HG02840 (cell line): Measurements from ENCODE around the gene UAP1.
A peak's percentile ranks its signal among the peaks of the same experiment; 100 is the strongest.

Source experiments
- ATAC-seq: cut with Tn5 transposase; IDR thresholded peaks from one replicate; pipeline ENCODE4 v1.9.1; 2021; ENCODE audit warnings: mild to moderate bottlenecking, moderate library complexity, moderate number of reproducible peaks; ENCODE audit not compliant: unreplicated experiment, low FRiP score

UAP1 gene

GRCh38 chr1:162561616-162562469, at the start of gene UAP1:
UAP1 (plus strand) TSS chr1:162561722; CDS start chr1:162566069, 4,347 bp downstream.
- ATAC-seq = peak; percentile 30

GRCh38 chr1:162527314-162527713, 34.2 kb upstream of the UAP1 start:
- ATAC-seq = no peak

- peak; percentile 96 for ATAC-seq
These were observed 31.1 kb upstream of the UAP1 start for GRCh38 chr1:162530307-162530987.

- ATAC-seq = no peak
These were observed 30.6 kb upstream of the UAP1 start for GRCh38 chr1:162530988-162531319.

- ATAC-seq = no peak
These were observed 26.0 kb upstream of the UAP1 start for GRCh38 chr1:162535501-162535900.

- ATAC-seq = no peak
These were observed 25.0 kb upstream of the UAP1 start for GRCh38 chr1:162536511-162536910.

- ATAC-seq = no peak
These were observed 24.3 kb upstream of the UAP1 start for GRCh38 chr1:162537216-162537615.

GRCh38 chr1:162538815-162539431, 22.6 kb upstream of the UAP1 start:
- ATAC-seq = no peak

- ATAC-seq = no peak
These were observed 19.8 kb upstream of the UAP1 start for GRCh38 chr1:162541619-162542141.

- no peak for ATAC-seq
These were observed 18.3 kb upstream of the UAP1 start for GRCh38 chr1:162543228-162543627.

GRCh38 chr1:162548170-162548569, 13.4 kb upstream of the UAP1 start:
- ATAC-seq = no peak

- ATAC-seq = no peak
These were observed 12.5 kb upstream of the UAP1 start for GRCh38 chr1:162549001-162549400.

- ATAC-seq = no peak
These were observed 10.6 kb upstream of the UAP1 start for GRCh38 chr1:162550925-162551324.

- no peak for ATAC-seq
These were observed 9.4 kb upstream of the UAP1 start for GRCh38 chr1:162551969-162552683.

- no peak for ATAC-seq
These were observed 8.8 kb upstream of the UAP1 start for GRCh38 chr1:162552684-162553252.

- no peak for ATAC-seq
These were observed 7.3 kb upstream of the UAP1 start for GRCh38 chr1:162554258-162554657.

- no peak for ATAC-seq
These were observed 4.0 kb upstream of the UAP1 start for GRCh38 chr1:162557536-162557935.

GRCh38 chr1:162560303-162561036, 1.1 kb upstream of the UAP1 start:
- ATAC-seq = no peak

- peak; percentile 97 for ATAC-seq
These were observed 396 bp upstream of the UAP1 start for GRCh38 chr1:162561037-162561615.
